Chondrocyte (in vitro differentiated cells): ENCODE measurements around the gene GTPBP3. TPM values are rescaled to one million over a fixed set of nuclear protein-coding genes. Genes with fewer than 3 reads are reported as not detected.

Experiments
- DNase-seq: peaks from one replicate; pipeline ENCODE4 v3.0.0; 2021; ENCODE audit warnings: mixed read lengths, low spot score
- H3K27ac Mint-ChIP-seq: one replicate; pipeline ENCODE4 v1.8.0; 2021; ENCODE audit warnings: mild to moderate bottlenecking, moderate library complexity, mixed read lengths; ENCODE audit not compliant: unreplicated experiment
- H3K27me3 Mint-ChIP-seq: 2 replicates; pipeline ENCODE4 v1.8.0; 2021; ENCODE audit warnings: low read depth, mixed read lengths
- H3K36me3 Mint-ChIP-seq: 2 replicates; pipeline ENCODE4 v1.8.0; 2021; ENCODE audit warnings: low read depth, mixed read lengths
- H3K4me1 Mint-ChIP-seq: 2 replicates; pipeline ENCODE4 v1.8.0; 2021; ENCODE audit warnings: low read depth, mild to moderate bottlenecking, mixed read lengths
- H3K4me3 Mint-ChIP-seq: one replicate; pipeline ENCODE4 v1.8.0; 2021; ENCODE audit warnings: mild to moderate bottlenecking, moderate library complexity, mixed read lengths; ENCODE audit not compliant: unreplicated experiment
- H3K9me3 Mint-ChIP-seq: 2 replicates; pipeline ENCODE4 v1.8.0; 2021; ENCODE audit warnings: low read depth, mixed read lengths
- CTCF ChIP-seq: fragments of 200-600 bp; sonication (generic); IDR thresholded peaks from 2 replicates; pipeline ENCODE4 v1.5.0; 2021; ENCODE audit warnings: antibody characterized with exemption, mild to moderate bottlenecking, moderate library complexity
- total RNA-seq: library from RNA; stranded (reverse); gene quantifications from 3 replicates; pipeline ENCODE4 v1.2.1, GENCODE V29; 2021

The GTPBP3 gene
- total RNA-seq, 1 donor from 2014 or later: 20.6 TPM

DNA sequence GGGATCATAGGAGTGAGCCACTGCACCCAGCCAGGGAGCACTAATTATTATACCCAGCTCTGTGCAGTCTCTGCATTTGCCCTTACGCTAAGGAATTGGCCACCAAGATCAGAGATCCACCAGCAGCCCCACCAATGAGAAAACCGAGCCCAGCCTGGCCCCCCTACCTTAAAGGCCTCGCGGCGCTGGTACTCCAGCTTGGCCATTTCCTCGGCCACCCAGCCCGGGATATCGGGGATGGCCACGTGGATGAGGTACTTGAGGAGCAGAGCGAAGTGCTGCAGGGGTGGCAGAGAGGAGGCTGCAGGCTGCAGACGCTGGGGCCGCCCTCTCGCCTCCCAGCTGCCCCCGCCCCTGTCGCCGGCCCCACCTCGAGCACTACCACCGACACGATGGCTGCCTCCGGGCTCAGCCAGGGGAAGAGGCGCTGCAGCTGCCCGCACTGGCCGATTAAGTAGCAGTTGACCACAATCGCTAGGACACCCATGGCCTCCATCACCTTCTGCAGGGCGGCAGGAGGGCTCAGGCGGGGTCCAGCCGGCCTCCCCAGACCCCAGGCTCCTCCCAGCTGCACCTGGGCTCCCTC lies 10.2 kb upstream of the GTPBP3 start:
- Mint-ChIP-seq H3K27me3 (no peaks in the 10 kb centered on the region), H3K4me3 (no peak overlapping the region), H3K9me3 (no peaks in the 10 kb centered on the region), H3K27ac (no peak overlapping the region), H3K4me1 (peaks cover 10% of the 10 kb centered on the region), H3K36me3 (peaks cover 9% of the 10 kb centered on the region)
- no peak for DNase-seq
- TF ChIP-seq CTCF: no peak

DNA sequence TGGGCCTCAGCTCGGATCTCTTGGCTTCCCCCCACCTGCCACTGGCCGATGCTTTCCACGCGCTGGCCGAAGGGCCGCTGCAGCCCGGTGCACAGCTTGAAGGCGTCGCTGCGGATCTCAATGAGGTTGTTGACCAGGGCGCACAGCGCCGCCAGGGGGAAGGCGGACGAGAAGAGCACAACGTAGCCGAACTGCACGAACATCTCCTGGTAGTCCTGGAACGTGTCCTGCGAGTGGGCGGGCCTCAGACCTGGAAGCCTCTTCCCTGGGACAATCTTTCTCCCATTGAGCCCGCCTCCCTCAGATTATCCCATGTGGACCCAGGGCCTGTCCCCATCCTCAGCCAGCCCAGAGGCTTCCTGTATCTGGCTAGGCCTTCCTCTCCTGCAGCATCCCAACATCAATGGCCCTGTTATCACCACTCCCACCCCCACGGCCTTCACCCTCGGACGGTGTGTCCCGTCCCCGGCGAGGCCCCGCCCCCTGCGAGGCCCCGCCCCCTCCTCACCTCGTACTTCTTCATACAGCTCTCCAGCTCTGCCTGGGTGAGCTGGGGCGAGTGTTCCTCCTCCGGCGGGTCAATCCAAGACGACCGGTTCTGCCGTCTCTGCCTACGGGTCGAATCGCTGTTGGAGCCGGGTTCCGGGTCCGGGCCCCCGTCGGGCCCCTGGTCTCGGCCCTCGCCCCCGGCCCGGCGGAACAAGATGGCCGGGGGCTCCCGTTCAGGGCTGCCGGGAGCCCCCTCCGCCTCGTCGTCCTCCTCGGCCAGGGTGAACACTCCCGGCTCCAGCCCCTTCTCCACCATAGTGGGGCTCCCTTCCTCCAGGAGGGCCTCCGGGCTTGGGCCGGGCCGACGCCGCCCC lies 9.5 kb upstream of the GTPBP3 start:
- peak; percentile 35 for TF ChIP-seq CTCF
- peaks cover 8% of the 10 kb centered on the region for H3K36me3 Mint-ChIP-seq
- H3K9me3 Mint-ChIP-seq: no peaks in the 10 kb centered on the region
- H3K27me3 Mint-ChIP-seq: no peaks in the 10 kb centered on the region
- peaks cover 5% of the 10 kb centered on the region for H3K4me1 Mint-ChIP-seq
- H3K4me3 Mint-ChIP-seq: no peak overlapping the region
- no peak for DNase-seq
- H3K27ac Mint-ChIP-seq: no peak overlapping the region

DNA sequence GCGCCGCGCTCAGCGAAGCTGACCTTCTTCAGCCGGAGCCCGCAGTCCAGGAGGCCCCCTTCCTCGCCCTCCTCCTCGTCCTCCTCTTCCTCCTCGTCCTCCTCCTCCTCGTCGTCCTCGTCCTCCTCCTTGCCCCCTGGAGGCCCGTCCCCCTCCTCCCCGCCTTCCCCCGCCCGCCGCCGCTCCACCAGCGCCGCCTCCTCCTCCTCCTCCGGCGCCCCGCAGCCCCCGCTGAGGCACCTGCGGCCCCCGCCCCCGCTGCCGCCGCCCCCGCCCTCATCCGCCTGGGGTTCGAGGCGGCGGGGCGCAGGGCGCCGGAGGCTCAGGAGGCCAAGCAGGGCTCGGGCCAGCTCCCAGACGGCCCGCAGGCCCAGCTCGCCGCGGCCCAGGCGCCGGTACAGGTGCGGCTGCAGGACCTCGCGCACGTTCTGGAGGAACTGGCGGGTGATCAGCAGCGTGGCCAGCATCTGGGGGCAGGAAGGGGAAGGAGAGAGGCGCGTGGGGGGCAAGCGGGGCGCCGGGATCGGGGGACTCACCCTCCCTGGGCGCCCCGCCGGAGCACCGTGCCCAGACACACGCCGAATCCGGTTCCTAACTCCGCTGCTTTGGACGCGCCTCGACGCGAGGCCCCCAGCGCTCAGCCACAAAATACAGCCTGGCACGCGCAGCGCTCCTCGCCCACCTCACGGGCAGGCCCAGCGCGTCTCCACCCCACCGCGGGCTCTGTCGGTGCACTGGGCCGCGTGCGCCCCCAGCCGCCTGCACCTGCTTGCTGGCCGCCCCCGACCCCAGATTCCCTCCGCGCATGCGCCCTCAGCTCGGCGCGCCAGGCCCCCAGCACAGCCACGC lies 8.6 kb upstream of the GTPBP3 start:
- H3K9me3 Mint-ChIP-seq: no peaks in the 10 kb centered on the region
- no peak for TF ChIP-seq CTCF
- no peaks in the 10 kb centered on the region for H3K27me3 Mint-ChIP-seq
- no peak for DNase-seq
- H3K36me3 Mint-ChIP-seq: peaks cover 8% of the 10 kb centered on the region
- peaks cover 9% of the 10 kb centered on the region for H3K4me1 Mint-ChIP-seq
- no peak overlapping the region for H3K4me3 Mint-ChIP-seq
- H3K27ac Mint-ChIP-seq: no peak overlapping the region

DNA sequence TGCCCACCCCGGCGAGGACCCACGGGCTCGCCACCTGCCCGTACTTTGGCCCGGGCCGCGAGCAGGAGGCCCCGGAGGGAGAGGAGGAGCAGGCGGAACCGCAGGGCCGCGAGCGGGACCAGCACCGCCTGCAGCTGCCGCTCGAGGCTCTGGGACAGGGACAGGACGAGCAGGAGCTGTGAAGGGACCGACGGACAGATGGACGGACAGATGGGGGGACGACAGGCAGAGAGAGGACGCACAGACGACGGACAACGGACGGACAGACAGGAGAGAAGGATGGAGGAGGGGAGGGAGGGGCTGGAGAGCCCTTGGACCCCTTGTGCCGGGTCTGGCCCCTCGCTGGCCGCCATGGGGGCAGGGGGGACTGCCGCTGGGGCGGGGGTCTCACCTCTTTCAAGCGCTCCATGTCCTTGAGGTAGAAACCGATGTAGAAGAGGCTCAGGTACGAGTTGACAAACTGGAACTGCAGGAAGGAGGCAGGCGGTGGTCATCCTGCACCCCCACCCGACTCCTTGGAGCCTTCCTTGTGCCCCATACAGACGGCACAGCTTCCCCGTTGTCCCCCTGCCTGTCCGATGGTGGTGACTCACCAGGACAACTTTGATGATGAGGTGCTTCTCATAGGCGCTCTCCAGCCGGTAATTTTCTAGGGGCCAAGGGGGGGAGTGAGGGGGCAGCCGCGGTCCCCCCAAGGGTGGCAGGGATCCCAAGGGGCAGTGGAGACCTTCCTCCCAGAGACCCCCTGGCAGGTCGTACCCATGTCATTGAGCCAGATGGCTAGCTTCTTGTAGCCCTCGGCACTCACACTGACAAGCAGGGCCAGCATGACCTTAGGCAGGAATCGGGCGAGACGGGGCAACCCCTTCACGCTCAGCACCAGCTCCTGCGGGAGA lies 7.7 kb upstream of the GTPBP3 start:
- DNase-seq: no peak
- Mint-ChIP-seq H3K27me3 (no peaks in the 10 kb centered on the region), H3K27ac (no peak overlapping the region), H3K36me3 (peaks cover 8% of the 10 kb centered on the region), H3K4me3 (no peak overlapping the region), H3K9me3 (no peaks in the 10 kb centered on the region), H3K4me1 (peaks cover 12% of the 10 kb centered on the region)
- TF ChIP-seq CTCF: no peak
